ENCODE data around the gene STC2.

Gene STC2

GRCh38 chr5:173300389-173301047, 27.7 kb downstream of the STC2 start:
- no peak for TF ChIP-seq CTCF (IDR thresholded peaks at IDR 0.05)

GRCh38 chr5:173299820-173300219, 28.4 kb downstream of the STC2 start:
- TF ChIP-seq CTCF (IDR thresholded peaks at IDR 0.05): no peak

GRCh38 chr5:173298213-173298926, 29.8 kb downstream of the STC2 start:
- TF ChIP-seq CTCF (IDR thresholded peaks at IDR 0.05): no peak

- no peak for TF ChIP-seq CTCF (IDR thresholded peaks at IDR 0.05)
Measured at GRCh38 chr5:173297813-173298212, 30.4 kb downstream of the STC2 start.

- no peak for TF ChIP-seq CTCF (IDR thresholded peaks at IDR 0.05)
Measured at GRCh38 chr5:173296737-173297676, 31.2 kb downstream of the STC2 start.

GRCh38 chr5:173295796-173296195, 32.4 kb downstream of the STC2 start:
- TF ChIP-seq CTCF (IDR thresholded peaks at IDR 0.05): no peak

GRCh38 chr5:173294673-173295320, 33.4 kb downstream of the STC2 start:
- no peak for TF ChIP-seq CTCF (IDR thresholded peaks at IDR 0.05)

Data from LNCAP (cell line).